PC-3 (cell line): ENCODE results near the gene ALKBH6.

ENCODE experiments used
- EZH2 ChIP-seq: fragments of 300-600 bp; sonication (generic); IDR thresholded peaks from one replicate; pipeline ENCODE4 v1.6.1; 2017; ENCODE audit warnings: antibody characterized with exemption, mild to moderate bottlenecking, low read length; ENCODE audit not compliant: unreplicated experiment
- TF ChIP-seq, protein P1 (sequence below): fragments of 300-600 bp; sonication (generic); conservative IDR thresholded peaks from 2 replicates; pipeline ENCODE4 v1.5.1; 2017; ENCODE audit warnings: antibody characterized with exemption, low read depth, mild to moderate bottlenecking, low read length

DNA sequence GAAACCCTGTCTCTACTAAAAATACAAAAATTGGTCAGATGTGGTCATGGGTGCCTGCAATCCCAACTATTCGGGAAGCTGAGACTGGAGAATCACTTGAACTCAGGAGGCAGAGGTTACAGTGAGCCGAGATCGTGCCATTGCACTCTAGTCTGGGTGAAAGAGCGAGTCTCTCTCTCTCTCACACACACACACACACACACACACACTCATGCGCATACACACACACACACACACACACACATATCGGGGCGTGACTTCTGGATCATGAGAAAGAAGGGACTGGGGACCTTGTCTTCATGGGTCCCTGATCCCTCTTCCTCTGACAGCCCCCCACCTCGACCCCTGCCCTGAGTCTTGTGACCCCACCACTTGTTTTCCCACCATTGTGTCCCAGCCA is 30.8 kb downstream of the ALKBH6 start:
- no peak for TF ChIP-seq EZH2
- TF ChIP-seq, protein P1, sequence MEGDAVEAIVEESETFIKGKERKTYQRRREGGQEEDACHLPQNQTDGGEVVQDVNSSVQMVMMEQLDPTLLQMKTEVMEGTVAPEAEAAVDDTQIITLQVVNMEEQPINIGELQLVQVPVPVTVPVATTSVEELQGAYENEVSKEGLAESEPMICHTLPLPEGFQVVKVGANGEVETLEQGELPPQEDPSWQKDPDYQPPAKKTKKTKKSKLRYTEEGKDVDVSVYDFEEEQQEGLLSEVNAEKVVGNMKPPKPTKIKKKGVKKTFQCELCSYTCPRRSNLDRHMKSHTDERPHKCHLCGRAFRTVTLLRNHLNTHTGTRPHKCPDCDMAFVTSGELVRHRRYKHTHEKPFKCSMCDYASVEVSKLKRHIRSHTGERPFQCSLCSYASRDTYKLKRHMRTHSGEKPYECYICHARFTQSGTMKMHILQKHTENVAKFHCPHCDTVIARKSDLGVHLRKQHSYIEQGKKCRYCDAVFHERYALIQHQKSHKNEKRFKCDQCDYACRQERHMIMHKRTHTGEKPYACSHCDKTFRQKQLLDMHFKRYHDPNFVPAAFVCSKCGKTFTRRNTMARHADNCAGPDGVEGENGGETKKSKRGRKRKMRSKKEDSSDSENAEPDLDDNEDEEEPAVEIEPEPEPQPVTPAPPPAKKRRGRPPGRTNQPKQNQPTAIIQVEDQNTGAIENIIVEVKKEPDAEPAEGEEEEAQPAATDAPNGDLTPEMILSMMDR: no peak
